HG03521 (cell line): ENCODE measurements around the gene RIC8A.
"Not testable (repeated sequence)": the region's sequence is repeated elsewhere in the genome, so short reads cannot be mapped to it uniquely, and the experiment has no call there.

Experiments used
- ATAC-seq: cut with Tn5 transposase; IDR thresholded peaks from one replicate; pipeline ENCODE4 v1.9.1; 2021; ENCODE audit warnings: mild to moderate bottlenecking, moderate library complexity; ENCODE audit not compliant: unreplicated experiment

RIC8A gene

DNA sequence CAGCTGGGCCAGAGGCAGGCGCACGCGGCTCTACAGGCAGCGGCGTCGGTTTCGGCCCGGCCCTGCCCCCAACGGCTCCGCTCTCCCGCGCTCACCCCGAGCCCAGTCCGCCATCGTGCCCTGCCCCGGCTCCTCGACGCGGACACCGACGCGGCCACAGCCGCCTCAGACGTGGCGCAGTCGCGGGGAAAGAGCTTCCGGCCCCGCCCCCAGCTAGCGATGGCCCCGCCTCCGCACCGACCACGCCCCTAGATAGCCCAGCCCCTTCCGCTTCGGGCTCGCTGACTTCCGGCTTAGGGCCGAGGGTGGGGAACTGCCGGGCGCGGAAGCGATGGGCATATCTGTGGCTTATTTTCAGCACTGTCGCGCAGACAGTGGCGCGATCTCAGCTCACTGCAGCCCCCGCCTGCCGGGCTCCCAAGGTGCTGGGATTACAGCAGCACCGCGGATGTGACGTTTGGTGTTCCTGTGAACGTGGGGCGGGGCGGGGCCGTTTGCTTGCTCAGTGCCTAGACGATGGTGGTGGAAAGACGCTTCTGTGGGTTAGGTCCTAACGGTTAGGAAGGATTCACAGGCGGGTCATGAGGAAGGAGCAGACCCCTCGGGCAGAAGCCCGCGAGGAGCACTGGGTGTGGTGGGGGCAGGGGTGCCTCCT lies at the start of gene RIC8A, which contains the start of gene BET1L:
RIC8A (plus strand) TSS at position 501 of the 655 bp plus-strand sequence. CDS start 1,147 bp downstream, outside the sequence.
BET1L (minus strand) TSS at position 192 of the 655 bp plus-strand sequence; CDS start at position 114, 78 bp downstream.
- peak; percentile 77 for ATAC-seq

DNA sequence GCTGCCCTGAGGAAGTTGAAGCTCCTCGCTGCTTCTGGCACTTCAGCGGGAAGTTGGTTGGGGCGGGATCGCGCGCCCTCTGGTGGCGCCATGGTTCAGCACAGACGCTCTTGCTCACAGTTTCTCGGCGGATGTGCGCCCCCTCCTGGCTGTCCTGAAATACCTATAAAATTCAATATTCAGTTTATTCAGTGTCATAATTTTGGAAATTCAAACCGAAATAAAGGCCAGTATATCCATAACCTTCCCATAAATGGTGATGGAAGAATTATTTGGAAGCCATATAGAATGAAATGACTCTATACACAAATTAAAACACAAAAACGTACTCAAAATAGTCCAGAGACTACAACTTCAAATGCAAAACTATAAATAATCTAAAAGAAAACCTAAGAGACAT lies 27.3 kb upstream of the RIC8A start:
- ATAC-seq = not testable (repeated sequence)

DNA sequence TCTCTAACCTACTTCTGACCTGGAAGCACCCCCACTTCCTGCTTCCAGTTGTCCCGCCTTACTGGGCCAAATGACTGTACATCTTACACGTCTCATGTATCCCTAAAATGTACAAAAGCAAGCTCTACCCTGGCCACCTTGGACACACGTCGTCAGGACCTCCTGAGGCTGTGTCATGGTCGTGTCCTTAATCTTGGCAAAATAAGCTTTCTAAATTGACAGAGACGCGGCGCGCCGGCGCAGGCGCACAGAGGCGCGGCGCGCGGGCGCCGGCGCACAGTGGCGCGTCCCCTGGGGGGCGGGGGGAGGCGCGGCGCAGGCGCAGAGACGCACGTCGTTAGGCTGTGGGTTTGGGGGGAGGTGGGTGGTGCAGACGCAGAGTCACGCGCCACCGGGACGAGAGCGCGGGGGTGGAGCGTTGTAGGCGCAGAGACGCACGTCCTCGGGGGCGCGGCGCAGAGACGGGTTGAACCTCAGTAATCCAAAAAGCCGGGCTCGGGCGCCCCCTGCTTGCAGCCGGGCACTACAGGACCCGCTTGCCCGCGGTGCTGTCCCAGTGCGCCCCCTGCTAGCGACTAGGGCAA lies 18.2 kb upstream of the RIC8A start:
- not testable (repeated sequence) for ATAC-seq

DNA sequence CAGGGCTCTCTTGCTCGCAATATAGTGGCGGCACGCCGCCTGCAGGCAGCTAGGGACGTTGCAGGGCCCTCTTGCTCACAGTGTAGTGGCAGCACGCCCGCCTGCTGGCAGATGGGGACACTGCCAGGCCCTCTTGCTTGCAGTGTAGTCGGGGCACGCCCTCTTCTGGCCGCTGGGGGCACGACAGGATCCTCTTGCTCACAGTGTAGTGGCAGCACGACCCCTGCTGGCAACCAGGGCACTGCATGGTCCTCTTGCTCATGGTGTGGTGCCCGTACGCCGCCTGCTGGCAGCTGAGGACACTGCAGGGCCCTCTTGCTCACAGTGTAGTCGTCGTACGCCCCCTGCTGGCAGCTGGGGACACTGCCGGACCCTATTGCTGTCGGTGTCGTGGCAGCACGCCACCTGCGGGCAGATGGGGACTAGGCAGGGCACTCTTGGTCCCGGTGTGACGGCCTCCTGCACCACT lies 17.6 kb upstream of the RIC8A start:
- ATAC-seq = peak; percentile 77

DNA sequence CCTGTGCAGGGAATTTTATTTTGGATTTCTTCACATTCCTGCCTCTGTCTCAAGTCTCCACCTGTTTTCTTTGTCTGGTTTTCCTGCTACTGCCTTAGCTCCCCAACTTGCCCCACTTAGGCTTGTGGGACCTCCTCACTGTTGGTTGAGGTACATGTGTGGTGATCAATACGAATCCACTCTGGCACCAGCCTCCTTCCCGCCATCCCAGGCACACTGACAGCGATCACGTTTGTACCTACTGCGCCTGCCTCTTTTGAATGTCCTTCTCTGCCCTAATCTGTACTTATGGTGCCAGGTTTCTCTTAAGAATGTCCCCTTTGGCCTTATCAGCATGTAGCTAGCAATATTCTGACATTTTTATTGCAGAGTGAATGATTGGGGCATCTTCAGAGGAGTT lies 17.0 kb upstream of the RIC8A start:
- ATAC-seq = not testable (repeated sequence)

DNA sequence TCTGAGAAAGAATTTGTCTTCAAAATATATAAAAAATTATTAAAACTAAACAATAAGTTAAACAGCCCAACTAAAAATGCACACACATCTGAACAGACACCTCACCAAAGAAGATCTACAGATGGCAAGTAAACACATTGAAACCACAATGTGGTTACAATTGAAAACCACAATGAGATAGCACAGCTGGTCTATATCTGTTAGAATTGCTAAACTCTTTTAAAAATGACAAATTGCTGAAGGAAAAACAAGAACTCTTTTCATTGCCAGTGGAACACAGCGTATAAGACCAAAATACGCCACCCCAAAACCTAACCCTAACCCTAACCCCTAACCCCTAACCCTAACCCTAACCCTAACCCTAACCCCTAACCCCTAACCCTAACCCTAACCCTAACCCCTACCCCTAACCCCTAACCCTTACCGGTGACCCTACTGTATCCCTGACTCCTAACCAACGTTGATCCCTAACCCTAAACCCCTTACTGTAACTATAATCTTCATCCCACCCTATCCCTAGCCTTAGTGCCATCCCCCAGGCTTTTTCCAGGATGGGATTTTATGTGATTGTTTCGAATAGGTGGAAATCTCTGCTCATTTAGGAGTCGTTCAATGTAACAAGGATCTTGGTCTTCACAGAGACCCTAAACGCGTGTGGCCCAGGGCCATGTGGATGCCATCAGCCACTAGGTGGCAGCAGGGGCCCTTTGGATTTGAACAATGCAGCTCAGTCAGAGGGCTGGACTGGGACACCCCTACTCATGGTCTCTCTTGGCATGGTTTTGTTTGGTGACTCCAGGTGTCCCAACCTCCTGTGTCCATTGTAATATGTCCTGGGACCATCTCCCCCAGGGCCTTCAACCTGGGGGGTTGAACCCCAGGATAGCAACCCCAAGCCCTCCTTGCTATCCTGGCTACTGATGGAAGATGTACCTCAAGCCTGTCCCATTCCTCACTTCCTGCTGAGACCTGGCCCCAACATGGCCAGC lies 15.7 kb upstream of the RIC8A start:
- ATAC-seq = not testable (repeated sequence)

DNA sequence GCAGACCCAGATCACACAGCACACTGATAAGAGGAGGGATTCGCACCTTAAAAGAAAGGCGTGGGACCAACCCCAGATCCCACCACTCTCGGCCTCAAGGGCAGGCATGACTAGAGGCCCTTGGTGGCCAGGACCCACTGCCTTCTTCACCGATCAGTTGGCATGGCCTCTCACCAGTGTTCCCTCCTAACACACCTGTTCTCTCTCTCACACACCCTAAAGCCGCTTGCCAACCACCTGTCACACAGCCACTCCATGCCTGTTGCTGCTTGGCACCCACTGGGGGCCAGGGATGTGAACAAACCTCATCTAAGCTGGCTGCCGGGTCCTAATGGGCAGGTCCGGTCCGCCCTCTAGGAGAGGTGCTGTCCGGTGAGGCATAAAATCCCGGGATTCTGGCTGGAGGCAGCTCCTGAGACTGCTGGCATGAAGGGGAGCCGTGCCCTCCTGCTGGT lies 14.8 kb upstream of the RIC8A start, which contains the start of gene SCGB1C1:
SCGB1C1 (plus strand) TSS at position 405 of the 455 bp plus-strand sequence; CDS start at position 427, 22 bp downstream.
- ATAC-seq = not testable (repeated sequence)

DNA sequence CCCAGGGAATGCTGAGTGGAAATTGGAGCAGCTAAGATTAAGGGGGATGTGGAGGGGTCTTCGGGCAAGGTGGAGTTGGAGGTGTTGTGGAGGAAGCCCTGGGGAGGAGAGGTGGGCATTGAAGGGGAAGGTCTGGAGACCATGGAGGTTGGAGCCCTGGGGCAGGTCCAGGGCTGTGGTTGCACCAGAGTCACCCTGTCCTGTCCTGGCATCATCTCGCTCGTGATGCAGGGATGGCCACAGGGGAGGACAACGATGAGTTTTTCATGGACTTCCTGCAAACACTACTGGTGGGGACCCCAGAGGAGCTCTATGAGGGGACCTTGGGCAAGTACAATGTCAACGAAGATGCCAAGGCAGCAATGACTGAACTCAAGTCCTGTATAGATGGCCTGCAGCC lies 14.0 kb upstream of the RIC8A start:
- ATAC-seq = not testable (repeated sequence)

DNA sequence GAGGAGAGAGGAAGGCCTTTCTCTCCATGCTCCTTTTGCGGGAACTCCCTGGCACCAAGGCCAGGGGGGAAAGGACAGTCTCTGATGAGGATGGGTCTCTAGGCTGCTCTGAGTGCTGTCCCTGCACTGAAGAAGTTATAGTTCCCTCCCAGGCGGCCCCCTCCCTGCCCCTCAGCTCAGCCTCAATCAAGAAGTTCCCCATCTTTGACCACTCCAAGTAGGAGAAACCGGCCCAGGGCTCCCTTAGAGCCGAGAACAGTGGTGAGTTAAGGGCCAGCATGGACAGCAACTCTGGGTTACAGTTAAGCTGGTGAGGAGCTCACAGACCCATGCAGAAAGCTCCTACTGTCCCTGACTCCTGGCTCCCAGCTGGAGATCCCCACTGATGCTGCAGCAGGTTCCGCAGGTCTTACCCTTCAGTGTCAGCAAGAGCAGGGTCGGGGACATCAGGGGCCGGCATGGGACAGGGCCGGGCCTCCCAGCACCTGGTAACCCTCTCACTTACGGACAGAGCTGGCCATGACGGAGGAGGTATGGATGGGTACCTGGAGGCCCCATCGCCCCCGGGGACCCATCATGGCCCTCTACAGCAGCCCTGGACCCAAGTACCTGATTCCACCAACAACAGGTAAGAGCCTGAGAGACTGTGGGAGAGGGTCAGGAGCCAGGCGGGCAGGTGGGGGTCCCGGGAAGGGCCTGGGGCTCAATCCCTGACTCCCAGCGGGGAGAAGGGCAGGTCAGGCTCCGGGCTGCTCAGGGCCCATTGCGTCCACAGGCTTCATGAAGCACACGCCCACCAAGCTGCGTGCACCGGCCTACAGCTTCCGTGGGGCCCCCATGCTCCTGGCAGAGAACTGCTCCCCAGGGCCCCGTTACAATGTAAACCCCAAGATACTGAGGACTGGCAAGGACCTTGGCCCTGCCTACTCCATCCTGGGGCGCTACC lies 10.4 kb upstream of the RIC8A start:
- ATAC-seq = no peak

DNA sequence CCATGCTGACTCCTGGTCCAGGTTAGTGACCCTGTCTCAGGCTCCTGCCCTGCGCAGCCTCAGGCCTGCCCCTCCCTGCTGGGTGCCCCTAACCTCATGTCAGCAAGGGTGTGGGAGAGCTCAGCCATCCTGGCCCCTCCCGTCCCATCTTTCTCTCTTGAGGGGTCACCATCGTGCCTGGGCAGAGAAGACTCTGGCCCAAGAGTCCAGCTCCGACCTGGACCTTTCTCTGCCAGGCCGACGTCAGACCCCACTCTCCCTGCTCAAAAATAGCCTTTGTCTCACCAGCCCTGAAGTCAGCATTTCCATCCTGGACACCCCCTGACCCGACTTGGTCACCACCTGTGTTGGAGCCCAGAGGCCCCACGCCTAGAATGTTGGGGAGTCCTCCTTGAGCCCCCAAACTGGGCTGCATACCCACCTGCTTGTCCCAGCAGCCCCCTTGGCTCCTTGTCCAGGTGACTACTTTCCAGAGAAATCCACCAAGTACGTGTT lies 9.7 kb upstream of the RIC8A start:
- ATAC-seq = no peak

DNA sequence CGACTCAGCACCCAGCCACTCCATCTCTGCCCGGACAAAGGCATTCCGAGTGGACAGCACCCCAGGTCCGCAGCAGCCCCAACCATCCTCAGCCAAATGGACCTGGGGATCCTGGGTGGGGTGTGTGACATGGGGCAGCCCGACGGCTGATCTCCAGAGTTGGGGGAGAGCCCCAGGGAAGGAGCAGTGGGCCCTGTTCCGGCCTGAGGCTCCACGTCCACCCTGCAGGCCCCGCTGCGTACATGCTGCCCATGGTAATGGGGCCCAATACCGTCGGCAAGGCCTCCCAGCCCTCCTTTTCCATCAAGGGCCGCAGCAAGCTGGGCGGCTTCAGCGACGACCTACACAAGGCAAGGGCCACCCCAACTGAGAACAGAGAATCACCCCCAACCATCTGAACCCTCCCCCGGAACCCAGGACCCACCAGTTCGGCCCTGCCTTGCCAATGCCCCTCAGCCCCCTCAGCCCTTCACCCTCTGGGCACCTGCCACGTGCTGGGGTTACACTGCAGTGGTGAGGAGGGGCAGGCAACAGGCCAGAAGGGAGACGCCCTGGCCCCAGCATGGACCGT lies 9.2 kb upstream of the RIC8A start:
- ATAC-seq = no peak

DNA sequence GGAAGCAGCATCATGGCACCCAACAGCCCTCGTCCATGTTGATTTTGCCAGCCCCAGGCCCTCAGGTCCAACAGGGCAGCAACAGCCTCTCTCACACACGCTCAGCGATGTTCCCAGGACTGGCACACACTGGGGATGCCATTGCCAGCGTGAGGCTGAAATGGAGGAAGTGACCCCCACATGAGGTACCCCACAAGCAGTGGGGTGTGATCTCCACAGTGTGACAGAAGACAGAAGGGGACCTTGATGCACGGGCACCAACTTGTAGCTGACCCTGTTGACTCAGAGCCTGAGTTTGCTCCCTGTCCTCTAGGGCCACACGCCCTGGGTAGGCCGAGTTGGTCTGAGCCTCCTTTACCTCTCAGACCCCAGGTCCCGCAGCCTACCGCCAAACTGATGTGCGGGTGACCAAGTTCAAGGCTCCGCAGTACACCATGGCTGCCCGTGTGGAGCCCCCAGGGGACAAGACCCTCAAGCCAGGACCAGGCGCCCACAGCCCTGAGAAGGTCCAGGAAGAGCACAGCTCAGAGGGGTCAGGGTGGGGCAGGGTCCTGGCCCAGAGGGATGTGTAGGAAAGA lies 8.4 kb upstream of the RIC8A start:
- no peak for ATAC-seq

DNA sequence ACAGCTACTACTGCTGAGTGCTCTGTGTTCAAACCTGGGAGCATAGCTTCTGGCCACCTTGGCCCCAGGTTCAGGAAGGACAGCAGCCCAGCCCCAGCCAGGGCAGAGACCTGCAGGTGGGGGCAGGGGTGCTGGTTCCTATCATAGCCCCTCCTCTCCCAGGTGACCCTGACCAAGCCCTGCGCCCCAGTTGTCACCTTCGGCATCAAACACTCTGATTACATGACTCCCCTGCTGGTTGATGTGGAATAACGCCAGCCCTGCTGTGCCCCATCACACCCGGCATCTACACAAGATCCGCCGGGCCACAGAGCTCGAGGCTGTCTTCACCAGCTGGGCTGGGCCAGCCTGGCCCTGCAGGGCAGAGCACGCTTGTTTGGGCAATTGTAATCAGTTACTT lies 7.7 kb upstream of the RIC8A start:
- ATAC-seq = no peak

DNA sequence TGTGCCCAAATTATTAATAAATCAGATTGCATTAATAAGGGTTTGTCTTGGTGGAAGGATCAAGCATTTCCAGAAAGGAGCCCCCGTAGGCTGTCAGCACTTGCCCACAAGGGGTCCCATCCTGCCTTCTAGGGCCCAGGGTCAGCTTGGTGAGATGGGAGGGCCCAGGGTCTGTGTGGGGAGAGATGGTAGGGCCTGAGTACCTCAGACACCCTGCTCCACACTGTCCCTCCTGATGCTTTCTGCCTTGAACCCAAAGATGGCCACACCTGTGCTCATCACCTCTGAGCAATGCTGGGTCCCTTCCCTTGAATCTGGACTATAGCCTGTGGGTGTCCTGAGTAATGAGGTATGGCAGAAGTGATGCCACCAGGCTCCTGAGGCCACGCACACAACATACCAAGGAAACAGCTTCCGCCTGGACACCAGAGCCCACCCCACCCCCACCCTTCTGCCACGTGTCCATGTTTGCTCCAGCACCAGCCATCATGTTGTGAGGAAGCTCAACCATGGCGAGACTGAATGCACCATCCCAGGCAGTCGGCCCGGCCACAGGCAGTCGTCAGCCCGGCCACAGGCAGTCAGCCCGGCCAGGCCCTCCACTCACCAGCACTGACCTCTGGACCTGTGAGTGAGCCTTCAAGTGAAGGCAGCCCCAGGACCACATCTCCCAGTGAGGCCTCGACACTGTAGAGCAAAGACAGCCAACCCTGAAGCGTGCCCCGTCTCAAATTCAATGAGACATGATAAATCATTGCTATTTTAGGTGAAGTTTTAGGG lies 7.1 kb upstream of the RIC8A start:
- ATAC-seq = no peak

DNA sequence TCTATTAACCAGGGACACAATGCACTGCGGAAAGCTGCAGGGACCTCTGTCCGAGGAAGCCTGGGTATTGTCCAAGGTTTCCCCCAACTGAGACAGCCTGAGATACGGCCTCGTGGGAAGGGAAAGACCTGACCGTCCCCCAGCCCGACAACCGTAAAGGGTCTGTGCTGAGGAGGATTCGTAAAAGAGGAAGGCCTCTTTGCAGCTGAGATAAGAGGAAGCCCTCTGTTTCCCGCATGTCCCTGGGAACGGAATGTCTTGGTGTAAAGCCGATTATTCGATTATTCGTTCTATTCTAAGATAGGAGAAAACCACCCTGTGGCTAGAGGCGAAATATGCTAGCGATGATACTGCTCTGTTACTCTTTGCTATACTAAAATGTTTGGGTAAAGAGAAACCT lies 5.5 kb upstream of the RIC8A start:
- ATAC-seq = no peak

DNA sequence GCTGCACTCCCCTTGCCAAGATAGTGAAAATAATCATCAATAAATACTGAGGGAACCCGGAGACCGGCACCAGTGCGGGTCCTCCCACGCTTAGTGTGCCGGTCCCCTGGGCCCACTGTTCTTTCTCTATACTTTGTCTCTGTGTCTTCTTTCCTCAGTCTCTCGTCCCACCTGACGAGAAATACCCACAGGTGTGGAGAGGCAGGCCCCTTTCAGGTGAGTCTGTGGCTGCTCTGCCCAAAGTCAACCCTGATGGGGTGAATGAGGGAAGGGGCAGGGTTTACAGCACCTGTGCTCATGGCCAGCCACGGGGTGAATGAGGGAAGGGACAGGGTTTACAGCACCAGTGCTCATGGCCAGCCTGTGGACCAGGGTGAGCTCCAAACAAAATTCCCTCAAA lies 5.0 kb upstream of the RIC8A start:
- ATAC-seq = no peak

DNA sequence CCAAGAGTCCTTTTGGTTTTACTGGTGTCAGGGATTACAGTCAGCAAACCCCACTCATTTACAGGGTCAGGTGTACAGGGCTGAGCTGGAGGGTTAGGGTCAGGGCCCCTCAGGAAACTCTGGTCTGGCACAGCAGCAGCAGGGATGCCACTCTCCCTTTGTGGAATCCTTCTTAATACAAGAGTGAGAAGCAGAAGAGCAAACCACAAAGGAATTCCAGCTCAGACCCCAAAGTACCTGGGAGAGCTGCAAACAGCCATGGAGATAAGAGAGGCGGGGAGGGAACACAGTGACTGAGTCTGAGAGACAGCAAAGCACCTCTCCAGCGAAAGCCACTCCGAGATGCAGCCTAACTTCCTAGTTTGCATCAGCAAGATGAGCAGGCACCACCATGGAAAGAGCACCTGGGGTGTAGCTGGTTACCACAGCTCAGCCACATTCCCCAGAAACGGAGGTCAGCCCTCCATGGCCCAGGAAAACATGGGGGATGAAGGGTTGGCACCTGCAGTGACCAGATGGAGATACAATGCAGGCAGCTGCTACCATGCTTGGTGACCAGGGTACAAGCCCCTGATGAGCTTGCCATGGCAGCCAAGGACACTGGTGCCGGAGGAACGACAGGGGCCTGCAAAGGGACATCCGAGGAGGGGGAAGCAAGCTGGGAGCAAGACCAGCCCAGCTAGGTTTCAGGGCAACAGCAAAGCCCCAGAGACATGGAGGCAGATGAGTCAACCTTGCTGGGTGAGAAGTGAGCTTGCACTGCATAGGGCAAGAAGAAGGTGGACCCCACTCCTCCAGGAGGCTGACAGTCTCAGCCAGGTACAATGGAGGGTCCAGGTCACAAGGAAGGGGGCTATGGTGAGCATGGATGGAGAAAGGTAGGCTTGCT lies 4.2 kb upstream of the RIC8A start:
- ATAC-seq = no peak
